ENCODE results near the gene LCN12.

DNA sequence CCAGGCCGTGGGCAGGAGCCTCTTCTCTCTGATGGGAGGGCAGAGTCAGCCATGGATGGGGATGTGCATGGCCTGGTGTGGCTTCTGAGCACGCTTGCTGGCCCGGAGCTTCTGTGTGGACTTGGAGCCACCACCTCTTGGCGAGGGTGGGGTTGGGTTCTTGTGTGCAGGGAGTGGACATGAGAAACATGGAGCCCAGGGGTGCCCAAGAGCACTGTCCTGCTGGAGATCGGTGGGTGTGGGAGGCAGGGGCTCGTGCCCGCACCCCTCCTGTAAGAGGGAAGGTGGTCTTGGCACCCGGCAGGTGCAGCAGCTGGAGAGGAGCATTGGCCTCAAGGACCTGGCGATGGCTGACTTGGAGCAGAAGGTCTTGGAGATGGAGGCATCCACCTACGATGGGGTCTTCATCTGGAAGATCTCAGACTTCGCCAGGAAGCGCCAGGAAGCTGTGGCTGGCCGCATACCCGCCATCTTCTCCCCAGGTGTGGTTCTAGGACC lies 31.3 kb upstream of the LCN12 start:
- TF ChIP-seq, protein P1, sequence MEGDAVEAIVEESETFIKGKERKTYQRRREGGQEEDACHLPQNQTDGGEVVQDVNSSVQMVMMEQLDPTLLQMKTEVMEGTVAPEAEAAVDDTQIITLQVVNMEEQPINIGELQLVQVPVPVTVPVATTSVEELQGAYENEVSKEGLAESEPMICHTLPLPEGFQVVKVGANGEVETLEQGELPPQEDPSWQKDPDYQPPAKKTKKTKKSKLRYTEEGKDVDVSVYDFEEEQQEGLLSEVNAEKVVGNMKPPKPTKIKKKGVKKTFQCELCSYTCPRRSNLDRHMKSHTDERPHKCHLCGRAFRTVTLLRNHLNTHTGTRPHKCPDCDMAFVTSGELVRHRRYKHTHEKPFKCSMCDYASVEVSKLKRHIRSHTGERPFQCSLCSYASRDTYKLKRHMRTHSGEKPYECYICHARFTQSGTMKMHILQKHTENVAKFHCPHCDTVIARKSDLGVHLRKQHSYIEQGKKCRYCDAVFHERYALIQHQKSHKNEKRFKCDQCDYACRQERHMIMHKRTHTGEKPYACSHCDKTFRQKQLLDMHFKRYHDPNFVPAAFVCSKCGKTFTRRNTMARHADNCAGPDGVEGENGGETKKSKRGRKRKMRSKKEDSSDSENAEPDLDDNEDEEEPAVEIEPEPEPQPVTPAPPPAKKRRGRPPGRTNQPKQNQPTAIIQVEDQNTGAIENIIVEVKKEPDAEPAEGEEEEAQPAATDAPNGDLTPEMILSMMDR (IDR thresholded peaks at IDR 0.05) = no peak
- TF ChIP-seq POLR2A (IDR thresholded peaks at IDR 0.05) = no peak
- no peak for TF ChIP-seq POLR2AphosphoS5 (IDR thresholded peaks at IDR 0.05)
